Measurements from ENCODE around the gene SPTBN1.

DNA sequence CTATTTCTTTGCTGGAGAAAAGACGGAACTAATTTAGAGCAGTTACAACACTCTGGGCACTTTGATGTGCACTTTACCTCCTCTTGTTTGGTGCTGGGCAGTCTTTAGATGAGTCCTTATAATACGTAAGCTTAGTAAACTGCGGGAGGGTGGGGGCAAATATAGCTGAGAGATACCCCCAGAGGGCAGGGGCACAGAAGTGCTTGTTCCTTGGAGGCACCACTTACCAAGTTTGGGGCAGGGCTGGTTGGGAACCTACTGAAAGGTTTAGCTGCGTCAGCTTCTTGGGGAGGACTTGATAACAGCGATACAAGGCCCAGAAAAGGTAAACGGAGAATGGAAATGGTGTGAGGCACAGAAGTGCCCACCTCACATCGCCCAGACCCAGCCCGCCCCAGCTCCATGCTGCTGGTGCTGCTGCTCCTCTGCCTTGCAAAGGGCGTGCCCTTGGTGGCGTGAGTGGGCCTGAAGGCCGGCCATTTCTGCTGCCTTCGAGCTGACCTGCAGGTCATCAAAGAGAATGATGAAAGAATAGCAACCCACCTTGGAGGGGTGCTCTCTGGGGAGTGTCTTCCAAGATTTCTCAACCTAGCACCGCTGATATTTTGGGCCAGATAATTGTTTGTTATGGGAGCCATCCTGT lies 139.2 kb downstream of the SPTBN1 start:
- TF ChIP-seq, protein P1, sequence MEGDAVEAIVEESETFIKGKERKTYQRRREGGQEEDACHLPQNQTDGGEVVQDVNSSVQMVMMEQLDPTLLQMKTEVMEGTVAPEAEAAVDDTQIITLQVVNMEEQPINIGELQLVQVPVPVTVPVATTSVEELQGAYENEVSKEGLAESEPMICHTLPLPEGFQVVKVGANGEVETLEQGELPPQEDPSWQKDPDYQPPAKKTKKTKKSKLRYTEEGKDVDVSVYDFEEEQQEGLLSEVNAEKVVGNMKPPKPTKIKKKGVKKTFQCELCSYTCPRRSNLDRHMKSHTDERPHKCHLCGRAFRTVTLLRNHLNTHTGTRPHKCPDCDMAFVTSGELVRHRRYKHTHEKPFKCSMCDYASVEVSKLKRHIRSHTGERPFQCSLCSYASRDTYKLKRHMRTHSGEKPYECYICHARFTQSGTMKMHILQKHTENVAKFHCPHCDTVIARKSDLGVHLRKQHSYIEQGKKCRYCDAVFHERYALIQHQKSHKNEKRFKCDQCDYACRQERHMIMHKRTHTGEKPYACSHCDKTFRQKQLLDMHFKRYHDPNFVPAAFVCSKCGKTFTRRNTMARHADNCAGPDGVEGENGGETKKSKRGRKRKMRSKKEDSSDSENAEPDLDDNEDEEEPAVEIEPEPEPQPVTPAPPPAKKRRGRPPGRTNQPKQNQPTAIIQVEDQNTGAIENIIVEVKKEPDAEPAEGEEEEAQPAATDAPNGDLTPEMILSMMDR (IDR thresholded peaks at IDR 0.05; ENCODE audit: extremely low read depth in 1 of 2, insufficient read depth in 1 of 2, low read depth in 1 of 2, low read length in 2 of 2): no peak
- no peak for TF ChIP-seq EZH2 (IDR thresholded peaks at IDR 0.05; ENCODE audit: borderline replicate concordance, low read depth, low read length, severe bottlenecking)
- TF ChIP-seq, protein P2, sequence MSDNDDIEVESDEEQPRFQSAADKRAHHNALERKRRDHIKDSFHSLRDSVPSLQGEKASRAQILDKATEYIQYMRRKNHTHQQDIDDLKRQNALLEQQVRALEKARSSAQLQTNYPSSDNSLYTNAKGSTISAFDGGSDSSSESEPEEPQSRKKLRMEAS (IDR thresholded peaks at IDR 0.05; ENCODE audit: insufficient read depth, insufficient read length): no peak
- no peak for TF ChIP-seq POLR2A (IDR thresholded peaks at IDR 0.05; ENCODE audit: low read depth, low read length)
- no peak for TF ChIP-seq POLR2AphosphoS5 (IDR thresholded peaks at IDR 0.05; ENCODE audit: insufficient read depth, low read depth, low read length)
- TF ChIP-seq GATA2 (IDR thresholded peaks at IDR 0.05; ENCODE audit: insufficient read depth, insufficient read length, low read depth, low read length): no peak
- no peak for TF ChIP-seq MYC (IDR thresholded peaks at IDR 0.05; ENCODE audit: low read depth, low read length)
